ENCODE results near the gene CDH22.

CDH22 gene

GRCh38 chr20:46311719-46312074 lies 3.4 kb upstream of the CDH22 start:
- no peak for TF ChIP-seq SIN3A (IDR thresholded peaks at IDR 0.05; ENCODE audit: borderline replicate concordance, insufficient read depth, low read length)
- TF ChIP-seq REST (IDR thresholded peaks at IDR 0.05; ENCODE audit: insufficient read depth in 1 of 2, low read depth in 2 of 2, low read length in 2 of 2), result no peak
- no peak for TF ChIP-seq POLR2AphosphoS5 (IDR thresholded peaks at IDR 0.05; ENCODE audit: low read depth, low read length)
- no peak for TF ChIP-seq TAF1 (IDR thresholded peaks at IDR 0.05; ENCODE audit: borderline replicate concordance, insufficient read depth, low read length)
- TF ChIP-seq FOXP2 (optimal IDR thresholded peaks at IDR 0.05; ENCODE audit: borderline replicate concordance, extremely low read depth, extremely low read length, insufficient read depth), result no peak

- no peak for TF ChIP-seq REST (IDR thresholded peaks at IDR 0.05; ENCODE audit: insufficient read depth in 1 of 2, low read depth in 2 of 2, low read length in 2 of 2)
- TF ChIP-seq TAF1 (IDR thresholded peaks at IDR 0.05; ENCODE audit: borderline replicate concordance, insufficient read depth, low read length), result no peak
- no peak for TF ChIP-seq FOXP2 (optimal IDR thresholded peaks at IDR 0.05; ENCODE audit: borderline replicate concordance, extremely low read depth, extremely low read length, insufficient read depth)
- TF ChIP-seq POLR2AphosphoS5 (IDR thresholded peaks at IDR 0.05; ENCODE audit: low read depth, low read length), result no peak
- no peak for TF ChIP-seq SIN3A (IDR thresholded peaks at IDR 0.05; ENCODE audit: borderline replicate concordance, insufficient read depth, low read length)
Observed at GRCh38 chr20:46311039-46311650, 2.8 kb upstream of the CDH22 start.

- no peak for TF ChIP-seq SIN3A (IDR thresholded peaks at IDR 0.05; ENCODE audit: borderline replicate concordance, insufficient read depth, low read length)
- TF ChIP-seq REST (IDR thresholded peaks at IDR 0.05; ENCODE audit: insufficient read depth in 1 of 2, low read depth in 2 of 2, low read length in 2 of 2), result no peak
- TF ChIP-seq TAF1 (IDR thresholded peaks at IDR 0.05; ENCODE audit: borderline replicate concordance, insufficient read depth, low read length), result no peak
- no peak for TF ChIP-seq POLR2AphosphoS5 (IDR thresholded peaks at IDR 0.05; ENCODE audit: low read depth, low read length)
- no peak for TF ChIP-seq FOXP2 (optimal IDR thresholded peaks at IDR 0.05; ENCODE audit: borderline replicate concordance, extremely low read depth, extremely low read length, insufficient read depth)
Observed at GRCh38 chr20:46309945-46310344, 1.6 kb upstream of the CDH22 start.

- TF ChIP-seq POLR2AphosphoS5 (IDR thresholded peaks at IDR 0.05; ENCODE audit: low read depth, low read length), result no peak
- no peak for TF ChIP-seq REST (IDR thresholded peaks at IDR 0.05; ENCODE audit: insufficient read depth in 1 of 2, low read depth in 2 of 2, low read length in 2 of 2)
- no peak for TF ChIP-seq TAF1 (IDR thresholded peaks at IDR 0.05; ENCODE audit: borderline replicate concordance, insufficient read depth, low read length)
- TF ChIP-seq SIN3A (IDR thresholded peaks at IDR 0.05; ENCODE audit: borderline replicate concordance, insufficient read depth, low read length), result no peak
- TF ChIP-seq FOXP2 (optimal IDR thresholded peaks at IDR 0.05; ENCODE audit: borderline replicate concordance, extremely low read depth, extremely low read length, insufficient read depth), result no peak
Observed at GRCh38 chr20:46307999-46308257, 370 bp downstream of the CDH22 start.
